ENCODE data around the gene CCDC107.
"Not testable (repeated sequence)": the region's sequence is repeated elsewhere in the genome, so short reads cannot be mapped to it uniquely, and the experiment has no call there.

CCDC107 gene

GRCh38 chr9:35639631-35640030 lies 18.5 kb upstream of the CCDC107 start:
- no peak overlapping the region for H3K4me3 ChIP-seq (ENCODE audit: low read depth, low read length)
- no peak for DNase-seq (ENCODE audit: low read depth)
- TF ChIP-seq CTCF (IDR thresholded peaks at IDR 0.05; ENCODE audit: low read depth, low read length, missing control alignments) = no peak

GRCh38 chr9:35640431-35640830 lies 17.7 kb upstream of the CCDC107 start:
- not testable (repeated sequence) for DNase-seq (ENCODE audit: low read depth); H3K4me3 ChIP-seq (ENCODE audit: low read depth, low read length)

GRCh38 chr9:35641478-35641877 lies 16.6 kb upstream of the CCDC107 start:
- H3K4me3 ChIP-seq (ENCODE audit: low read depth, low read length); DNase-seq (ENCODE audit: low read depth): not testable (repeated sequence)

- no peak for DNase-seq (ENCODE audit: low read depth)
- no peak overlapping the region for H3K4me3 ChIP-seq (ENCODE audit: low read depth, low read length)
- no peak for TF ChIP-seq CTCF (IDR thresholded peaks at IDR 0.05; ENCODE audit: low read depth, low read length, missing control alignments)
Observed at GRCh38 chr9:35643046-35643445, 15.0 kb upstream of the CCDC107 start.

GRCh38 chr9:35645736-35646135 lies 12.4 kb upstream of the CCDC107 start:
- not testable (repeated sequence) for DNase-seq (ENCODE audit: low read depth)
- H3K4me3 ChIP-seq (ENCODE audit: low read depth, low read length) = peak overlapping the region; percentile 80

GRCh38 chr9:35646153-35646532 lies 11.9 kb upstream of the CCDC107 start:
- peak overlapping the region; percentile 80 for H3K4me3 ChIP-seq (ENCODE audit: low read depth, low read length)
- DNase-seq (ENCODE audit: low read depth) = no peak
- TF ChIP-seq CTCF (IDR thresholded peaks at IDR 0.05; ENCODE audit: low read depth, low read length, missing control alignments) = no peak

GRCh38 chr9:35646533-35647265 lies 11.4 kb upstream of the CCDC107 start:
- TF ChIP-seq CTCF (IDR thresholded peaks at IDR 0.05; ENCODE audit: low read depth, low read length, missing control alignments) = peak; percentile 91
- peak overlapping the region; percentile 80 for H3K4me3 ChIP-seq (ENCODE audit: low read depth, low read length)
- DNase-seq (ENCODE audit: low read depth) = no peak

GRCh38 chr9:35649431-35650340 lies 8.4 kb upstream of the CCDC107 start:
- no peak for DNase-seq (ENCODE audit: low read depth)
- TF ChIP-seq CTCF (IDR thresholded peaks at IDR 0.05; ENCODE audit: low read depth, low read length, missing control alignments) = no peak
- peak overlapping the region; percentile 67 for H3K4me3 ChIP-seq (ENCODE audit: low read depth, low read length)
